Jurkat, Clone E6-1 (cell line): ENCODE results near the gene BACH2.

Experiments used
- DNase-seq: peaks from one replicate; pipeline ENCODE4 v3.0.0-alpha.2; 2011; ENCODE audit warnings: low read depth, low spot score
- H3K4me3 ChIP-seq: 2 replicates; pipeline ENCODE4 v1.5.1; 2011; ENCODE audit warnings: mild to moderate bottlenecking, low read length, control low read depth, moderate library complexity

BACH2 gene

GRCh38 chr6:90197854-90198496, 98.7 kb downstream of the BACH2 start:
- no peak for DNase-seq

GRCh38 chr6:90195094-90195829, 101.4 kb downstream of the BACH2 start:
- no peak overlapping the region for H3K4me3 ChIP-seq
- DNase-seq: no peak

More at GRCh38 chr6:90197854-90198496, 98.7 kb downstream of the BACH2 start:
- H3K4me3 ChIP-seq: no peak overlapping the region

DNA sequence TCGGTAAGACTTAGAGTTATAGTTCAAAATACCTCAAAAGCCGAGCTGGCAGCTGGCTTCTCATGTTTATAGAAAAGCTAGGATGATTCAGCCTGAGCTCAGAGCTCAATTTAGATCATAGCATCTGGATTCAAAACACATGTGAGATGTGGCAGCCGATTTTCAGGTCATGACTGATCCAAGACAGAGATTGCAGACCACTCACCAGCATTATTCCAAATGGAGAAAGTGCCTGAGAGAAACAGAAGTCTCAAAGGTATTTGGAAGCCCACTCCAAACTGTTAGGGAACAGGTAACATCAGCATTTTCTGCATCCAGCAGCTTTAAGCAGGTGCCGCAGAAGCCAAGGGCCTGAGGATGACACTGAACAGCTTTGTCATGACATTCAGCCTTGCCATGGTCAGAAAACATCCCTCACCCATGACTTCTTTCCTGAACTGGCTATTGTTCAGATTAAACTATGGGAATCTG, 102.2 kb downstream of the BACH2 start:
- DNase-seq: no peak
- no peak overlapping the region for H3K4me3 ChIP-seq

DNA sequence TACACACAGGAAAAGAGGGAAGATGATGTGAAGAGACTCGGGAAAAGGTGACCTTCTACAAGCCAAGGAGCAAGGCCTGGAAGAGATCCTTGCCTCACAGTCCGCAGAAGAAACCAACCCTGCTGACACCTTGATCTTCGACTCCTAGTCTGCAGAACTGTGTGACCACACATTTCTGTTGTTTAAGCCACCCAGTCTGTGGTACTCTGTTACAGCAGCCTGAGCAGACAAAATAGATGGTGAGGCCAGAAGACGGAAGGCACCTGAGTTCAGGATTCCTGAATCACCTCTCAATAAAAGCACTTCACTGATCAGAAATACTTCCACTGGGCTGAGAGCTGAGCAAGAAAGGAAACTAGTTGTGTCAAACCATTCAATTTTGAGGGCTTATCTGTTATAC, 103.3 kb downstream of the BACH2 start:
- no peak overlapping the region for H3K4me3 ChIP-seq
- no peak for DNase-seq

DNA sequence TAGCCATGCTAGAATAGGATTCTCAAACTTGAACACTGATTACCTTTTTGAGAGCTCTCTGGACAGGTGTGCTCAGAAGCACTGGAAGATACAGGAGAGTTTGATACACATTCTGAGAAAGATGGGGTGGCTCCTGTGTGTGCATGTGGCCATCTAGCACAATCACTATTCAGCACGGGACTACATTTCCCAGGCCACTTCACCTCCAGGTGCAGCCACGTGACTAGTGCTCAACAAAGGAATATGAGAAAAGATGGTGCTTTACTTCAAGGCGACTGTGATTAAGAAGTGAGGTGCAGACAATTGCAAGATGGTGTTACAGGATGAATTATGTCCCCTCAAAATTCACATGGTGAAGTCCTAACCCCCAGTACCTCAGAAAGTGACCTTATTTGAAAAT, 103.8 kb downstream of the BACH2 start:
- DNase-seq: no peak
- no peak overlapping the region for H3K4me3 ChIP-seq

DNA sequence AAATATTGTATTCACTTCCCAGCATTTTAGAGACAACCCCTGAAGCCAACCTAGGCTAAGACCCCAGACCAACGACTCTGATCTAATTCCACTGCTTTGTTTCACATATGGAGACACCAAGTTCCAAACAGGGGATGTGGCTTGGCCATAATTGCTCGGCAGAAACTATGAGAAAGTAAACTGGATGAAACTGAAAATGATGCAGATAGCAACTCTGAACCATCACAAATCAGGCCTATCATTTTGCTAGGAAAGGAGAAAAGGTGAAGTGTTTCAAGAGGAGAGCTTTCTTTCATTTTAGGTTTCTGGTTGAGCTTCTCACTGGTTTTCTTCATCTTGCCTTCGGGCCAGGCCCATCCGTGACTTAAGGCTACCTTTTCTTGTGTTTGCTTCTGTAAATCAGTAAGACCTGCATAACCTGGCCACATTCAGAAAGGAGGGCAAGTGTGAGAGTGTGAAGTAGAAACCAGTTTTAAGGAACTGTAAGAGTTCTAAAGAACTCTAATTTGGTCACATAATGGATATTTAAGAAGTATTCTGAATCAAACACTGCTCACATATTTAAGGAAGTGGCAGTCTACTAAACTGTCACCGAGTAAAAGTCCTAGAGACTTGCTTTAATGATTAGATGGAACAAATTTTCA, 105.8 kb downstream of the BACH2 start:
- no peak overlapping the region for H3K4me3 ChIP-seq
- no peak for DNase-seq

DNA sequence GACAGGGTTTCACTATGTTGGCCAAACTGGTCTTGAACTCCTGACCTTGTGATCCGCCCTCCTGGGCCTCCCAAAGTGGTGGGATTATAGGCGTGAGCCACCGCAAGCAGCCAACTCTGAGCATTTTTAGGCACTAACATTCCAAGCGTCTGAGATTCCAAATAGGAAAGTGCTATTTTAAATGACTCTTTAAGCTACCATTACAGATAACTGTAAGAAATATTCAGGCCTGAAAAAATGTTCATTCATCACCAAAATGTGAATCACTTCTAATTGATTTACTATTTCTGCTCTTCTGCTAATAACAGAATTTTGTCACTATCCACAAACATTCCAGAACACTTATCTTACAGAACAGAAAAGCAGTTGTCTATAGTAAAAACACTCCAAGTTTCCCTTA, 106.5 kb downstream of the BACH2 start:
- no peak for DNase-seq
- H3K4me3 ChIP-seq: no peak overlapping the region

DNA sequence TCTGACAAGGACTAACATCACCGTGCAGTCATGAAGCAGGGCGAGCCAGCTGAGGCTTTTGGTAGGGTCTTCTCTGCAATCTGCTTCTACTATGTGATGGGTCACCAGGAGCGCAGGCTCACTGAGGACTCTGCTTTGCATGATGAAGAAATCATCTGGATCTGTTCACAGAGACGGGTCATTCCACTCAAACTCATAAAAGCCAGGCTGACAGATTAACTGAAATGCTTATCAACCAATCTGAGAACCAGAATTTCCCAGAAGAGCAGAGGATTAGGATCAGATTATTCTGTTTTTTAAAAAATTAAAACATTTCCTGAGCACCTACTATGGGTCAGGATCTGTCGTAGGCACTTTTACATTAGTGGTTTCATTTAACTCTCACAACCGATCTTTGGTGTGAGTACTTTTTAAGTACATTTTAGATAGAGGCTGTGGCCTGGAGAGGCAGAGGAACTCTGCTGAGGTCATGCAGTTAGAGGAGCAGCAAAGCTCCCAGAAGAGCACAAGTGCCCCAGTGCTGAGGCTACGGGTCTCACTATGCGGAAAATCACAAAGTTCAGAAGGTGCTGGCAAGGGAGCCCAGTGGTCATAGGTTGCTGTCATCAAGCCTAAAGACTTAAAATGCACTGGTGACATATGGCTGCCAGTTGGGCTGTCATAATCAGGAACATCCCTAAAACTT, 109.1 kb downstream of the BACH2 start:
- no peak for DNase-seq
- no peak overlapping the region for H3K4me3 ChIP-seq

GRCh38 chr6:90186637-90187371, 109.8 kb downstream of the BACH2 start:
- DNase-seq: no peak
- H3K4me3 ChIP-seq: no peak overlapping the region

GRCh38 chr6:90186026-90186425, 110.6 kb downstream of the BACH2 start:
- no peak overlapping the region for H3K4me3 ChIP-seq
- no peak for DNase-seq

GRCh38 chr6:90184334-90185298, 112.0 kb downstream of the BACH2 start:
- H3K4me3 ChIP-seq: no peak overlapping the region
- no peak for DNase-seq

- no peak overlapping the region for H3K4me3 ChIP-seq
- DNase-seq: no peak
Observed at GRCh38 chr6:90183587-90184333, 112.9 kb downstream of the BACH2 start.

GRCh38 chr6:90180526-90180925, 116.1 kb downstream of the BACH2 start:
- DNase-seq: no peak
- H3K4me3 ChIP-seq: no peak overlapping the region

DNA sequence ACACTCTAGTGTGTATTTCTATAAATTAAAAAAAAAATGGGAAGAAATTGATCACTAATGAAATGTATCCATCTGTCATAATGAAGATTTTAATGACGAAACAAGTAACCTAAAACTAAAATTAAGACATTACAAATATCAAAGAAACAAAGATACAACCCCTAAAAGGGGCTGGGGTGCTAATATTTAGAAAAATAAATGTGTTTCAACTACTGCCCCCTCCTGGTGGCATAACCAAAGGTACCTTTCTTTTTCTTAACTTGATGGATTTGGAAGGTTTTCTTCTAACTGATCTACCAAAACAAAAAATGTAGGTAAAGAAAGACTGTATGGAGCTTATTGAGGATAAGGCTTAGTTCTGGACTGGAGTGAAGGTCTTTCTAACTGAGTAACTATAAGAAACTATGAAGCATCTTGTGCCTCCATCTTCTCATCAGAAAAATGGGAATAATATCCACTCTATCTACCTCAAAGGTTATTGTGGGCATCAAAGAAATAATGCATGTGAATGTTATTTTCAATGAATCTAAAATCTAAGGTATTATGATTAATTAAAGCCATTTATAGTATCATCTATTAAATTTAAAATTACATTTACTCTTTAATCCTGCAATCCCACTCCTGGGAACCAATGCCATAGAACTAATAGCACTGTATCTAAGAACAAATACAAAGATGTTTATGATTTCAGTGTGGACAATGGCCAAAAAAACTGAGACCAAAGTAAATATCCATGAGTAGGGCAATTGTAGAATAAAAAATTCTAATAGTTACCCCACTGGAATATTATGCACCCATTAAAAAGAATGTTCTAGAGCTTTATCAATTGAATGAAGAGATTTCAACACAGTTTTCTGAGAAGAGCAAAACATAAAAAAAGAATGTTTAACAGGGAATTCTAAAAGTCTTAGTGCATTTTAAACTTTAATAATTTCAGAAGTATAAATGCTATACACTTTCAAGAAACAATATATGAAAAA, 117.2 kb downstream of the BACH2 start:
- H3K4me3 ChIP-seq: no peak overlapping the region
- peak; percentile 30 for DNase-seq

- no peak overlapping the region for H3K4me3 ChIP-seq
- no peak for DNase-seq
Observed at GRCh38 chr6:90178384-90178855, 118.2 kb downstream of the BACH2 start.
